ENCODE results near the gene HEATR5A.

DNA sequence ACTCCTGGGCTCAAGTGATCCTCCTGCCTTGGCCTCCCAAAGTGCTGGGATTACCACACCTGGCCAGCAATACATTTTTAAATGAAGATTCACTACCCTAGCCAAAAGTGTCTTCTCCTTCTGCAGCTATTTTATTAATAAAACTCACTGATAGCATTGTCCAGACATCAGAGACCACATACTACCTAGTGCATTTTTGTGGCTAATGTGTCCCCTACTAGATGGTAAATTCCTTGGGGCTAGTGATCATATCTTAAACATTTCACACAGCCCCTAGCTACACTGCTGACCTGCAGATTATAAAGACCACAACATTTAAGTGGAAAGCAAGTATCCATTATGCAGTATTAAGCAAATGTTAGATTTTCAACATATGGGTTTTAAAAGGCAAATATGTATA is 19.9 kb upstream of the HEATR5A start:
- TF ChIP-seq, protein P1, sequence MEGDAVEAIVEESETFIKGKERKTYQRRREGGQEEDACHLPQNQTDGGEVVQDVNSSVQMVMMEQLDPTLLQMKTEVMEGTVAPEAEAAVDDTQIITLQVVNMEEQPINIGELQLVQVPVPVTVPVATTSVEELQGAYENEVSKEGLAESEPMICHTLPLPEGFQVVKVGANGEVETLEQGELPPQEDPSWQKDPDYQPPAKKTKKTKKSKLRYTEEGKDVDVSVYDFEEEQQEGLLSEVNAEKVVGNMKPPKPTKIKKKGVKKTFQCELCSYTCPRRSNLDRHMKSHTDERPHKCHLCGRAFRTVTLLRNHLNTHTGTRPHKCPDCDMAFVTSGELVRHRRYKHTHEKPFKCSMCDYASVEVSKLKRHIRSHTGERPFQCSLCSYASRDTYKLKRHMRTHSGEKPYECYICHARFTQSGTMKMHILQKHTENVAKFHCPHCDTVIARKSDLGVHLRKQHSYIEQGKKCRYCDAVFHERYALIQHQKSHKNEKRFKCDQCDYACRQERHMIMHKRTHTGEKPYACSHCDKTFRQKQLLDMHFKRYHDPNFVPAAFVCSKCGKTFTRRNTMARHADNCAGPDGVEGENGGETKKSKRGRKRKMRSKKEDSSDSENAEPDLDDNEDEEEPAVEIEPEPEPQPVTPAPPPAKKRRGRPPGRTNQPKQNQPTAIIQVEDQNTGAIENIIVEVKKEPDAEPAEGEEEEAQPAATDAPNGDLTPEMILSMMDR (IDR thresholded peaks at IDR 0.05): no peak
- TF ChIP-seq POLR2A (IDR thresholded peaks at IDR 0.05): no peak

Measured in Peyer's patch (tissue), 4 donors.